Stimulated activated CD4-positive, alpha-beta T cell treated with anti-CD3 and anti-CD28 coated beads, Interleukin-15, amount 100 ng/mL, for 1 hour (primary cell): ENCODE data around the gene ZNF552.

ENCODE experiments used
- DNase-seq, 2 donors: peaks; one replicate each; pipeline ENCODE4 v3.0.0-alpha.2; 2020; ENCODE audit warnings: low read depth in 1 of 2, low spot score in 1 of 2

The ZNF552 gene

GRCh38 chr19:57779220-57779845, 35.4 kb downstream of the ZNF552 start:
- no peak for DNase-seq

GRCh38 chr19:57778336-57778735, 36.4 kb downstream of the ZNF552 start:
- no peak for DNase-seq

- DNase-seq = no peak
Measured at GRCh38 chr19:57776764-57777296, 37.9 kb downstream of the ZNF552 start.

GRCh38 chr19:57773488-57773887, 41.2 kb downstream of the ZNF552 start:
- no peak for DNase-seq

GRCh38 chr19:57771417-57771816, 43.3 kb downstream of the ZNF552 start:
- DNase-seq = no peak

- peak; percentile 69 to 70 for DNase-seq
Measured at GRCh38 chr19:57769345-57770131, 45.2 kb downstream of the ZNF552 start, which contains the start of gene ZNF586. ZNF586 (plus strand) TSS chr19:57769676; CDS start chr19:57769843, 167 bp downstream.

GRCh38 chr19:57759096-57759495, 55.6 kb downstream of the ZNF552 start:
- DNase-seq = no peak

- DNase-seq = no peak
Measured at GRCh38 chr19:57757941-57758340, 56.8 kb downstream of the ZNF552 start.
